Activated CD8-positive, alpha-beta memory T cell treated with anti-CD3 and anti-CD28 coated beads, Interleukin-2, amount 50 U/mL, for 4 hours (primary cell): ENCODE results near the gene IL21R.
"Not testable (repeated sequence)": the region's sequence is repeated elsewhere in the genome, so short reads cannot be mapped to it uniquely, and the experiment has no call there.

Source experiments
- DNase-seq: peaks from one replicate; pipeline ENCODE4 v3.0.0-alpha.2; 2020

IL21R gene

GRCh38 chr16:27446721-27447120, 44.7 kb downstream of the IL21R start:
- DNase-seq = peak; percentile 80

DNA sequence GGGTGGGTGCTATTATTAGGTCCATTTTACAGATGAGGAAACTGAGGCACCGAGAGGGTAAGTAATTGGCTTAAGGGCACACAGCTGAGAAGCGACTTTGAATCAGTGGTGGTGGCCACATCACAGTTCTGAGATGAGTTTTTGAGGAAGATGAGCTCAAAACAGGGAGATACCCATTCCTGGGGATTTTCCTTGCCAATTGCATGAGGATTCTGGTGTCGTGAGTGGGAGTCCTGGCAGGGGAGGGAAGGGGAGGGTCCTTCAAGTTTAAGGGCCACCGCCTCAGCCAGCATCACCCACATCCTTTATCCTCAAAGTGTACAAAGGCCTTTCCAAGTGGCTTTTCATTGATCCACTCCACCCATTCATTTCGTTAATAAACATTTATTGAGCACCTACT, 45.3 kb downstream of the IL21R start:
- no peak for DNase-seq

GRCh38 chr16:27448532-27449433, 46.8 kb downstream of the IL21R start:
- peak; percentile 20 for DNase-seq

- peak; percentile 89 for DNase-seq
These were observed 47.6 kb downstream of the IL21R start for GRCh38 chr16:27449434-27450195.

DNA sequence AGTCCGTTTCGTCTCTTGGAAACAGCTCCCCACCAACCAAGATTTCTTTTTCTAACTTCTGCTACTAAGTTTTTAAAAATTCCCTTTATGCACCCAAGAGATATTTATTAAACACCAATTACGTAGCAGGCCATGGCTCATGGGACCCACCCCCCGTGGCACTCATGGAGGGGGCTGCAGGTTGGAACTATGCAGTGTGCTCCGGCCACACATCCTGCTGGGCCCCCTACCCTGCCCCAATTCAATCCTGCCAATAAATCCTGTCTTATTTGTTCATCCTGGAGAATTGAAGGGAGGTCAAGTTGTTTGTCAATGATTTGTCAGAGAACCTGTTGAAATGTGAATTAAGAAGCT, 48.2 kb downstream of the IL21R start:
- DNase-seq = no peak

DNA sequence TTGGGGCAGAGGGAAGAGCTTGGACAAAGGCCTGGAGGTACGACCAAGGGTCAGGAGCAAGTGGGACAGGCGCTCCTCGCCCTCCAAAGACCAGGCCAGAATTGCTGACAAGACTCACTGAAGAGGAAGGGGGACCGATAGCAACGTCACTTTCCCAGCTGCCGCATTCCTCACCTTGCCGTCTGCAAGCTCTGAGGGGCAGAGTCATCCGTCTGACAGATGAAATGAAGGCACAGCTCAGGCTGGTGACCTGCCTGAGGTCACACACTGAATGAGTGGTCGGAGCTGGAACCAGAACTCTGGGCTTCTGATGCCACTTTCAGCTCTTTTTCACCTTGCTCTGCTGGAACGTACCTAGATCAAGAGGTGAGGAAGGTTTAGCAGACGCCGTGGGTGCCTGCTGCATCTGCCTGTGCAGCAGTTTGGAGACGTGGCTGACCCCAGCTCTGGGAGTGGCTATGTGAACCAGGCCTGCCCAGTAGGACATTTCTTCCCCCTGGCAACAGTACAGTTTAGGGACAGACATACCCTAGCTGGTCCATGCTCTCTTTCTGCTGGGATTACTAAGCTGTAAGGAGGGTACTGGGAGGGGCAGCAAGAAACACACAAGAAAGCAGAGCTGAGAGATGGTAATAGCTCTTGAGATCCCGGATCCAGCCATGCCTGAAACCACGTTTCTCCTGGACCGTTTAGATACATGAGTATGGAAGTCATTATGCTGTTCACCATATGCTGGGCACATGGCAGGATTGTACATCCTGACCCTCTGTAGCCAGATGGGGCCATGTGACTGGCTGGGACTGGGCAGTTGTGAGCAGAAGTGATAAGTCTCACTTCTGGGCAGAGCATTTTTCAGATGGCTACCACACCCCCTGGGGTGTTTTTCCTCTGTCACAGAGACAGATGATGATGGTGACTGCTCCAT, 50.9 kb downstream of the IL21R start:
- no peak for DNase-seq

DNA sequence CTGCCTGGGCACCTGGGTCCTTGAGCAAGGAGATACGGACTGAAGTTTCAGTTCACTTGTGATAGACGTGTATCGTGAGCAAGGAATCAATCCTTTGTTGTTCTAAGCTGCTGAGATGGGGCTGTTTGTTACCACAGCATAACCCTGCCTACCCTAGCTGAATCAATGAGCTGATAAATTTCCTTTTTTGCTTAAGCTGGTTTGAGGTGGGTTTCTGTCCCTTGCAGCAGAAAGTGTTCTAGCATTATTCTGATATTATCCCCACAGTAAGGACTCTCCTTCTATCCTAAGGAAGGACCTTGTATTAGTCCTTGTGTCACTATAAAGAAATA, 51.5 kb downstream of the IL21R start:
- DNase-seq = no peak

DNA sequence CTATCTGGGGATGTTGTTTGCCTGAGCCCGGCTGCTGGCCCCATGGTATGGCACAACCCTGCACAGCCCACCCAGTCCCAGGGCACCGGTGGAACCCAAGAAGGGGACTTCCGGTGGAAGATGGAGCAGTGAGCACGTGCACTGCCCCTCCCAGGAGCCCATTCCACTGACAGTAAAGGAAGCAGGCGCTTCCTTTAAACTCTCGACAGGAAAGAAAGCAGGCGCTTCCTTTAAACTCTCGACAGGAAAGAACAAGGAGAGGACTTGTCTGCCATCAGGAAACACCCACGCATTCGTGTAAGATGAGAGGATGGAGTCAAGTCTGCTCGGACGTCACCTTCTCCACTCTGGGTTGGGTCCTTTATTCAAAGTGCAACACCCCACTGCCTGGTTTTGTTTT, 53.7 kb downstream of the IL21R start:
- DNase-seq = peak; percentile 26

GRCh38 chr16:27457605-27457900, 55.6 kb downstream of the IL21R start:
- not testable (repeated sequence) for DNase-seq

GRCh38 chr16:27458258-27458657, 56.3 kb downstream of the IL21R start:
- no peak for DNase-seq

- DNase-seq = no peak
These were observed 57.2 kb downstream of the IL21R start for GRCh38 chr16:27458987-27459688.

DNA sequence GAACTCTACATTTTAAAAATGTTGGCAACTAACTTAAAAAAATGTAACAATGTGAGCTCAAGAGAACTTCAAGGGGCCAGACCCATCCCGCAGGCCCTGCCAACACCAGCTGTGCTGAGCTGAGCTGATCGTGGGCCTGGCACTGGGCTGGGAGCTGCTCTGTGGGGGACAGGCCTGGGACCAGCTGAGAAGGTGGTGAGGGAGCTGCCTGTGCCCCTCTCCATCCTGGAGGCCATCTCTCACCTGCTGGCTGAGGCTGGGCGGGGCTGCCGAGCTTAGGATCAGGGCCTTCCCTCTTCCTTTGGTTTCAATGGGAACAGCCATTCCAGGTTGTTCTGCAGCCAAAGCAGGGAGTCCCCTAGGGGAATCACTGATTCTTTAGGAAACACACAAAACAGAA, 58.2 kb downstream of the IL21R start:
- no peak for DNase-seq

- peak; percentile 11 for DNase-seq
These were observed 58.9 kb downstream of the IL21R start for GRCh38 chr16:27460663-27461482.

GRCh38 chr16:27461483-27462171, 59.7 kb downstream of the IL21R start:
- no peak for DNase-seq

GRCh38 chr16:27462200-27462845, 60.3 kb downstream of the IL21R start:
- no peak for DNase-seq

GRCh38 chr16:27462846-27463682, 61.1 kb downstream of the IL21R start:
- DNase-seq = peak; percentile 17

DNA sequence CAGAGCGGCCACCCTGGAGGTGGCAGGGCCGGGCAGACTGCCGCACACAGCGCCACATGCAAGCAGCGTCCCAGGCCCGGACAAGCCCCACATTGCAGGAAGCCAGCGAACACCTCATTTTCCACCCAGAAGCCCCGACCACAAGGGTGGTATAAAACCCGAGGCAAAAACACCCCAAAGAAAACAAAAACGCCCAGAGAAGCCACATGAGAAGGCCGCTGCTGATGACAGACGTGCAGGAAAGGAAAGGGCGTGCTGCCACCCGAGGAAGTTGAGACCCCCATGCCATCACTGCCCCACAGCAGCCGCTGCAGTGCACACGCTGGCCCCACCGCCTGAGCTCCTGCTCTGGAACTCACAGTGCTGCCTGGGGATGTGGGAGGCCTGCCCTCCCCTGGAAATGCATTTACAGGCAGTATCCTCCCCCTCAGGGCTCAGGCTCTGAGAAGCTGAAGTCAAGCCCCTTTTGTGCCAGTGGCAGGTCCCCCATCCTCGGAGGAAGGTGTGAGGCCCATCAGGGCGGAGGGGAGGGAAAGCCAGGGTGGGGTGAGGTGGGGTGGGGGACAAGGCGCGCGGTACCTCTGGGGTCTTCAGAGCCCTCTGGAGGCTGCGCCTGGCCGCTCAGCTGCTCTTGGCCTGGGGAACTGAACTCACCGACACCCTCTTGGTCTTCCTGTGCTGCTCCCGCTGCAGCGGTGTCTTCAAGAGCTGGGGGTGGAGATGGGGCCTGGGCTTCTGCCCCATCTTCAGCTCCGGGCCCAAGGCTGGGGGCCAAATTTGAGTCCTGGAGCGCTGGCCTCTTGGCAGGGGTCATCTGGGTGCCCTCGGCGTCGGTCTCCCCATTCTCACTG, 62.0 kb downstream of the IL21R start:
- peak; percentile 72 for DNase-seq

DNA sequence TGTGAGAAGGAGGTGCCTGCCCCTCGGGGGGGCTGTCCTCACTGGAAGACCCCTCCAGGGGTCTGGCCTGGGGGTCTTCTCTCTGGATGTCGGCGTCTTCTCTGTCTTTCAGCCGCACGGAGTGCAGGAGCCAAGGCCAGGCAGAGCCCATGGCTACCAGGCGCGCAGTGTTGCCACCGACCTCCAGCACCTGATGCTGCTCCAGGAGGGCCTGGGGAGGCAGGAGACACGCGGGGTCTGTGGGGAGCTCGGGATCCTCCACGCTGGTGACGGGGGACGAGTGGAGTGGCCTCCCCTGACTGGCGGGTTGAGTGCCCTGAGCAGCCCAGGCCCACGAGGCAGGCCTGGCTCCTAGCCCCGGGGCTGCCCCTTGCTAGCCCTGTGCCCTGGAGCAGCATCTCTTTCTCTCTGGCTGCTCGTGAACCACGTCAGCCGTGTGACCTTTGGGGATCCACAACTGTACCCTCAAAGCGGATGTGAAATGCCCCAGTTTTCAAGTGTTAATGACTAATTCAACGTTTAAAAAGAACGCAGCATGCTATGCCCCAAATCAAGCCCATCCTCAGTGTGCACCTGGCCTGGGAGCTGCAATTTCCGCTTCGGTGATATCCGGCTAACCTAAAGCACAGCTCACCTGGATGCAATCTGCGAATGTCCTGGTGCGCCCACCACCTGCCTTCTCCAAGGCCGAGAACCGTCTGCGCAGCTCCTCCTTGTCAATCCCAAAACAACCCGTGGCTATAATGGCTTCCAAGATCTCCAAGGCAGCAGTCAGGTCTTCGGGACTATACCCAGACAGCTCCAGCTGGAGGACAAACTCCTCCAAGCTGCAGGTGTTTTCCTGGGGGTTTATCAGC, 62.9 kb downstream of the IL21R start:
- peak; percentile 47 for DNase-seq
